ENCODE measurements around the gene ZNF583.

DNA sequence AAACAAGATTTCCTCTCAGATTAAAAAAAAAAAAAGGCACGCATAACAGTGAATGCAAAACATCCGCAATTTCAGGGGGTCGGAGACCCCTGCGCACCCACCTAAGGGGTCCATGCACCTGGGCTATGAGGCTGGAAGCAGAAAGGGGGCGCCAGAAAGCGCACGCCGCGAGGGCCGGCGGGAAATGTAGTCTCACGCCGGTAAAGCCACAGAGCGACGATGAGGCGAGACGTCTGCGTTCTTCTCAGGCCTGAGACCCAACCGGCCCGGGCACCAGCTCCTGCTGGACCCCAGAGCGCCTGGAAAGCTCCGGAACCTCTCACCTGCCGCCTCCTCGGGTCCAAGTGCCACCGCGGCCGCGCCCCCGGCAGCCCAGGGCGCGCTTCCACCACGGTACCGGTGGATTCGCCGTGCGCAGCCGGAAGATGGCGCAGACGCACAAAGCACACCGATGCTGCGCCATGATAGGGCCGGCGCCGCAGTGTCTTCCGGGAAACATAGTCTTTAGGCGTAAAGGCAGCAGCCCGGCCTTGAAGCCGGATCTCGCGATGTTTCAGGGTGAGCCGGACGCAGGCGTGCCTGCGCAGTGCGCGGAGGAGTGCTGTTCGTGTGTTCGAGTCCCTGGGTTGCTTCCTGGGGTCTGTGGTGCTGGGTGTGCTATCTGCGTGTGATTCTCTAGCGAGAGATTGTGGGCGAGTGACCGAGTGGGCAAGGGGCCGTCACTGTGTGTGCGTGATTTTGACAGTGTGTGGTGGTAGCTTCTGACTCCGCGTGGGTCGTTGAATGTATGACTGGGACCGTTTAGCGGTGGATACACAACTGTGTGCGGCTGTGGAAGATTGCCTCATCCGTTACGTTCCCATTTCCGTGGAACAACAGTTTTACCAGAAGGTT, 10.8 kb upstream of the ZNF583 start, which contains the start of gene ZNF582:
- TF ChIP-seq, protein P1, sequence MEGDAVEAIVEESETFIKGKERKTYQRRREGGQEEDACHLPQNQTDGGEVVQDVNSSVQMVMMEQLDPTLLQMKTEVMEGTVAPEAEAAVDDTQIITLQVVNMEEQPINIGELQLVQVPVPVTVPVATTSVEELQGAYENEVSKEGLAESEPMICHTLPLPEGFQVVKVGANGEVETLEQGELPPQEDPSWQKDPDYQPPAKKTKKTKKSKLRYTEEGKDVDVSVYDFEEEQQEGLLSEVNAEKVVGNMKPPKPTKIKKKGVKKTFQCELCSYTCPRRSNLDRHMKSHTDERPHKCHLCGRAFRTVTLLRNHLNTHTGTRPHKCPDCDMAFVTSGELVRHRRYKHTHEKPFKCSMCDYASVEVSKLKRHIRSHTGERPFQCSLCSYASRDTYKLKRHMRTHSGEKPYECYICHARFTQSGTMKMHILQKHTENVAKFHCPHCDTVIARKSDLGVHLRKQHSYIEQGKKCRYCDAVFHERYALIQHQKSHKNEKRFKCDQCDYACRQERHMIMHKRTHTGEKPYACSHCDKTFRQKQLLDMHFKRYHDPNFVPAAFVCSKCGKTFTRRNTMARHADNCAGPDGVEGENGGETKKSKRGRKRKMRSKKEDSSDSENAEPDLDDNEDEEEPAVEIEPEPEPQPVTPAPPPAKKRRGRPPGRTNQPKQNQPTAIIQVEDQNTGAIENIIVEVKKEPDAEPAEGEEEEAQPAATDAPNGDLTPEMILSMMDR (IDR thresholded peaks at IDR 0.05) = peak; percentile 88
- no peak for TF ChIP-seq EZH2 (IDR thresholded peaks at IDR 0.05; ENCODE audit: borderline replicate concordance, insufficient read depth, low read depth, low read length, poor library complexity, severe bottlenecking)

All from B cell (primary cell).